Measurements from ENCODE around the gene PIGS.

PIGS gene

GRCh38 chr17:28551421-28552175 lies 19.7 kb downstream of the PIGS start:
- in situ Hi-C loops (cut with MboI; ENCODE audit: low sequenced_read_pairs): no loop called here

GRCh38 chr17:28550858-28551257 lies 20.5 kb downstream of the PIGS start:
- in situ Hi-C loops (cut with MboI; ENCODE audit: low sequenced_read_pairs): no loop called here

GRCh38 chr17:28549236-28550132 lies 21.8 kb downstream of the PIGS start:
- in situ Hi-C loops (cut with MboI; ENCODE audit: low sequenced_read_pairs): no loop called here

GRCh38 chr17:28548417-28549130 lies 22.8 kb downstream of the PIGS start:
- in situ Hi-C loops (cut with MboI; ENCODE audit: low sequenced_read_pairs): no loop called here

GRCh38 chr17:28547623-28548416 lies 23.5 kb downstream of the PIGS start:
- in situ Hi-C loops (cut with MboI; ENCODE audit: low sequenced_read_pairs): no loop called here

GRCh38 chr17:28547096-28547622 lies 24.2 kb downstream of the PIGS start:
- in situ Hi-C loops (cut with MboI; ENCODE audit: low sequenced_read_pairs): no loop called here

GRCh38 chr17:28545787-28546415 lies 25.4 kb downstream of the PIGS start:
- in situ Hi-C loops (cut with MboI; ENCODE audit: low sequenced_read_pairs): no loop called here

- in situ Hi-C loops (cut with MboI; ENCODE audit: low sequenced_read_pairs): no loop called here
Observed at GRCh38 chr17:28545141-28545503, 26.2 kb downstream of the PIGS start.

- in situ Hi-C loops (cut with MboI; ENCODE audit: low sequenced_read_pairs): no loop called here
Observed at GRCh38 chr17:28544402-28545140, 26.8 kb downstream of the PIGS start.

- in situ Hi-C loops (cut with MboI; ENCODE audit: low sequenced_read_pairs): no loop called here
Observed at GRCh38 chr17:28541439-28541838, 29.9 kb downstream of the PIGS start.

GRCh38 chr17:28540231-28540630 lies 31.1 kb downstream of the PIGS start:
- in situ Hi-C loops (cut with MboI; ENCODE audit: low sequenced_read_pairs): no loop called here

- in situ Hi-C loops (cut with MboI; ENCODE audit: low sequenced_read_pairs): no loop called here
Observed at GRCh38 chr17:28538296-28538895, 32.9 kb downstream of the PIGS start.

- in situ Hi-C loops (cut with MboI; ENCODE audit: low sequenced_read_pairs): no loop called here
Observed at GRCh38 chr17:28537219-28537610, 34.1 kb downstream of the PIGS start.

GRCh38 chr17:28536532-28537218 lies 34.6 kb downstream of the PIGS start:
- in situ Hi-C loops (cut with MboI; ENCODE audit: low sequenced_read_pairs): no loop called here

GRCh38 chr17:28534740-28535375 lies 36.5 kb downstream of the PIGS start:
- in situ Hi-C loops (cut with MboI; ENCODE audit: low sequenced_read_pairs): no loop called here

GRCh38 chr17:28533091-28533807 lies 38.1 kb downstream of the PIGS start:
- in situ Hi-C loops (cut with MboI; ENCODE audit: low sequenced_read_pairs): no loop called here

All from HL-60/S4 (cell line).